NCI-H82 treated with DMSO at 0.1 percent for 48 hours (cell line): Measurements from ENCODE around the gene PSMD3.
"Not testable (repeated sequence)": the region's sequence is repeated elsewhere in the genome, so short reads cannot be mapped to it uniquely, and the experiment has no call there.

Experiments
- DNase-seq: peaks from one replicate; lab custom pipeline; 2025; ENCODE audit not compliant: unreplicated experiment; lab: John Stamatoyannopoulos, UW

PSMD3 gene

DNA sequence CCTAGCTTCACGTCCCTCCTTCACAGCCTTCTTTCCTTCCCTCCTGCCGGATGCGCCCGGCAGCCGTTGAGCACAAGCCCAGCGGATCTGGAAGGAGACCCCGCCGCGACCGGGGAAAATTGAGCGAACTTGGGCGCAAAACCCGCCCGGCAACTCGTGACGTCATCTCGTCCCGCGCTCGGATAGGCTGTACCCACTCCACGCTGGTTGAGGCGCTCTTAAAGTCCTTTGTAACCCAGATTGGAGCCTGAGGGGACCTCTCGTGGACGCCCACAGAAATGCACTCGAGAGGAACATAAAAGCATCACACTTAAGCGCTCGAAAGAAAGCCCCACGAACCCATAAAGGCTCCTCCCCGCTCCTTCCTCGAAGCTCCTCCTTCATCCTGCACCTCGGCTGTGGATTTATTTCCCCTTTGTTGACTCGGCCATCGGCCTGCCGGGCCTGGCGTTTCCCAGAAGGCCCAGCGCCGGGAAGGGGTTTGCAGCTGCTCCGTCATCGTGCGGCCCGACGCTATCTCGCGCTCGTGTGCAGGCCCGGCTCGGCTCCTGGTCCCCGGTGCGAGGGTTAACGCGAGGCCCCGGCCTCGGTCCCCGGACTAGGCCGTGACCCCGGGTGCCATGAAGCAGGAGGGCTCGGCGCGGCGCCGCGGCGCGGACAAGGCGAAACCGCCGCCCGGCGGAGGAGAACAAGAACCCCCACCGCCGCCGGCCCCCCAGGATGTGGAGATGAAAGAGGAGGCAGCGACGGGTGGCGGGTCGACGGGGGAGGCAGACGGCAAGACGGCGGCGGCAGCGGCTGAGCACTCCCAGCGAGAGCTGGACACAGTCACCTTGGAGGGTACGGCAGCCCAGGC, at the start of gene PSMD3:
PSMD3 (plus strand) TSS at position 457 of the 856 bp plus-strand sequence; CDS start at position 621, 164 bp downstream.
- DNase-seq, result peak; percentile 99

DNA sequence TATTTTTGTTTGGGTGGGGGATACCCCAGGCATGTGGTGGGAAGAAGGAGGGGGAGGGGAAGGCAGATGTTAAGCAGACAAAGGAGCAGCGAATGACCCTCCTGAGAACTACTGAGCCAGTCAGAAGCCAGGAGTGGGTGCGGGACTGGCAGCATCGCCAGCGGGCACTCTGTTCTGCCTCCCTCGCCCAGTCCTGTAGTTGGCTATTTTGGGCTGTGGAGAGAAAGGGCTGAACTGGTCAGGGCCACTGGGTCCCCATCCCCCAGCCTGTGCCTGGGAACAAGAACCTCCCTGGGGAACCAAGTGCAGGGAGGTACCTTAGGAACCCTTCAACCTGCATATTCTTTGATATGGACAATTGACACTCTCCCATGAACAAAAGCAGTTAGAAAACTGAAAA, 46.7 kb upstream of the PSMD3 start:
- DNase-seq, result no peak

DNA sequence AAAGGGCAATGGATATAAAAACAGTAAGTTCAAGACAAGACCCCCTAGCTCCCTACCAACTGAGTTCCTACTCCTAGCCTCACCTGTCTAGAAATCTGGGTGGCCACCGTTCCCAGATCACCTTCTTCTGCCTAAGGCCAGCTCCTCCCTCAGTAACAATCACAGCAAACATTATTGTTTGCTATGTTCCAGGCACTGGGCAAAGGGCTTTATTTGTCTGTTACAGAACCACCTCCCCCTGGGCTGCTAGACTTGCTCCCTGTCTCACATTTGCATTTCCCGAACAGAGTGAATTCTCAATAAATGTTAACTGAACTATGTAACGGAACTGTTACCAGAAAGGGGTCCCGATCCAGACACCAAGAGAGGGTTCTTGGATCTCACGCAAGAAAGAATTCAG, 46.3 kb upstream of the PSMD3 start:
- DNase-seq, result no peak

DNA sequence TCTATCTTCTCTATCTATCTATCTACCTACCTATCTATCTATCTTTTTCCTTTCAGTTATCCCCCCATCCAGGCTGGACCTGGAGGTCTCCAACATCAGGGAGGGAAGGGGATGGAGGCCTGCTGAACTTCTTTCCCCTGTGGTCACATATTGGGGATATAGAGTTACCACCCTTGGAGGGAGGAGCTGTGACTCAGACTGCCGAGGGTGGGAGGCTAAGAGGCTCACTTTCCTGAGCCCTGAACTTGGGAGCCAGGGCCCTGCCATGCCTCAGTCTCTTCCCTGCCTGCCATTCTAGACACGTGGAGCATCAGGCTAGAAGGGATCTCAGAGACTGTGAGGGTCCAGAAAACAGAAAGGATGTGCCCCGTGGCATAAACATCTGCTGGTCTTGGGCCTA, 44.7 kb upstream of the PSMD3 start:
- DNase-seq, result no peak

DNA sequence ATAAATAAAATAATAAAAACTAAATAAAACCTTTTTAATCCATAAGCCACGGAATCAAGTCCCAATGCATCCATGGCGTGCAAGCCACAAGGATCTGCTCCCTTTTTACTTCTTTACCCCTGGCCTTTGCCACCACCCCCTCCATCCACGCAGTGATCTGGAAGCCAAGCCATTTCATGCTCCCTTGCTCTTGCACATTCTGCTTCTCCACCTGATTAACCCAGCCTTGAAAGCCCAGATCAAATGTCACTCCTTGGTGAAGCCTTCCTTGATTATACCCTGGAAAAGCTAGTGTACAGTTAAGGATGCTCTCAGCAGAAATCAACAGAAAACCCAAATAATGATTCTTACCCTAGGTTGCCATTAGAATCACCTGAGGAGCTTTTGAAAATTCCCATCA, 43.2 kb upstream of the PSMD3 start:
- DNase-seq, result no peak

DNA sequence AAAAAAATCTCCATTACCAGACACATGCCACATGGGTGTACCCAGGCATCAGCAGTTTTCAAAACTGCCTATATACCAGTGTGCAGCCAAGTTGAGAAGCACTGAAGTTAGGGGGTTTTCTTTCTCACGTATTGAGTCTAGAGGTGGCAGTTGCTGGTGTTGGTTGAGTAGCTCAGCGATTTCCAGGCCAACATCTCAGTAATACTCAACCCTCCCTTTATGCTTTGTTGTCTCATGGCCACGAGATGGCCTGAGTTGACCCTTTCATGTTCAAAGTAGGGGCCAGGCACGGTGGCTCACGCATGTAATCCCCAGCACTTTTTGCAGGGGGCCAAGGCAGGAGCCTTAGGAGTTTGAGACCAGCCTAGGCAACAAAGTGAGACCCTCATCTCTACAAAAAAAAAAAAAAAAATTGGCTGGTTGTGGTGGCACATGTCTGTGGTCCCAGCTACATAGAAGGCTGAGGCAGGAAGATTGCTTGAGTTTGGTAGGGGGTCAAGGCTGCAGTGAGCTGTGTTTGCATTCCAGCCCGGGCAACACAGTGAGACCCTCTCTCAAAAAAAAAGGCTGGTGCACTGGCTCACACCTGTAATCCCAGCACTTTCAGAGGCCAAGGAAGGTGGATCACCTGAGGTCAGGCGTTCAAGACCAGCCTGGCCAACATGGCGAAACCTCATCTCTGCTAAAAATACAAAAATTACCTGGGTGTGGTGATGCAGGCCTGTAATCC, 42.3 kb upstream of the PSMD3 start:
- no peak for DNase-seq

DNA sequence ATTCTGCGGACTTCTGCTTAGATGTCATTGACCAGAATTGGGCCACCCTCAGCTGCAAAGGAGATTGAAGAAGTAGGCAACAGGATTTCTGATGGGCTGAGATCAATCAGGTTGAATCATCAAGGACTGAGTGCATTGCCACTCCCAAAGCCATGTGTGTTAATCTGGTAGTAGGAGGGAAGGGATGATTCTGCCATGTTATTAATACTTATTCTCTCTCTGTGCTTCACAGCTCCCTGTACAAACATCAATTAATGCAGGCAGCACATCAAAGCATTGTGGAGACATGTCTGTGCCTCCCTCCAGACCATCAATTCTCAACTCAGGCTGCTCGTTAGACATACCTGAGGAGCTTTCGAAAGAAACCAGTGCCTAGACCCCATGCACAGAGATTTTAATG, 41.5 kb upstream of the PSMD3 start:
- DNase-seq, result no peak

DNA sequence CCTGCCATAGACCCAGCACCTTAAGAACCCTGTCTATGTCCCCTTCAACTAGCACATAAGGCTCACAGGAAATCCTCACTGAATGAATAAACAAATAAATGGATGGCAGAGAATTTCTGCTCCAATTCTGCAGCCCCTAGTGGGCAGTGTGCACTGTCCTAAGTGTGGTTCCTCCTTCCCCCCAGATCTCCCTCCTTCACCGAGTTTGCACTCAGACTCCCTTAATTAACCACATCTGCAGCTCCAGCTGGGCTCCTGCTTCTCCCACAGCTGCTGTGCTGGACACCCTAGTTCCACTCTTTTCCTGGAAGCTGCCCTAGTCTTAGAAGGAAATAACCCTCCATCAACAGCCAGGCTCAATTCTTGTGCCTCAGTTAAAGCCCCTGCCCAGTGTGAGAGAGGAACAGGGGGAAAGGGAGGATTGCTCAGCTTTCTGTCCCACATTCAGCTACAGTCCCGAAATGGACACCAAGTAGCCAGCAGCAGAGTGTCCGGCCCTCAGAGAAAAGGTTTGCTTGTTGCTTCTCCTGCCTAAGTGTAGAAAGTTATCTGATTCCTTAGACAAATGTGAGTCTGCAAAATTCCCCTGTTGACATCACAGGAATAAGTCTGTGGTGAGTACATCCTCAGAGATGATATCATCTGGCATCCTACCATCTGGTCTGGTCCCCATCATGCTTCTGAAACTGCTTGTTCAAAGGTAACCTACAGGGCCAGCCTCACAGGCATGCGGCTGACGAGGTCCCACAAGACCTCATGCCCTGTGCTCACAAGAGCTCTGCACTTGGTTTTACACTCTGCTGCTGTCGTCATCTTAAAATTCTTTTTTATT, 40.8 kb upstream of the PSMD3 start:
- no peak for DNase-seq

DNA sequence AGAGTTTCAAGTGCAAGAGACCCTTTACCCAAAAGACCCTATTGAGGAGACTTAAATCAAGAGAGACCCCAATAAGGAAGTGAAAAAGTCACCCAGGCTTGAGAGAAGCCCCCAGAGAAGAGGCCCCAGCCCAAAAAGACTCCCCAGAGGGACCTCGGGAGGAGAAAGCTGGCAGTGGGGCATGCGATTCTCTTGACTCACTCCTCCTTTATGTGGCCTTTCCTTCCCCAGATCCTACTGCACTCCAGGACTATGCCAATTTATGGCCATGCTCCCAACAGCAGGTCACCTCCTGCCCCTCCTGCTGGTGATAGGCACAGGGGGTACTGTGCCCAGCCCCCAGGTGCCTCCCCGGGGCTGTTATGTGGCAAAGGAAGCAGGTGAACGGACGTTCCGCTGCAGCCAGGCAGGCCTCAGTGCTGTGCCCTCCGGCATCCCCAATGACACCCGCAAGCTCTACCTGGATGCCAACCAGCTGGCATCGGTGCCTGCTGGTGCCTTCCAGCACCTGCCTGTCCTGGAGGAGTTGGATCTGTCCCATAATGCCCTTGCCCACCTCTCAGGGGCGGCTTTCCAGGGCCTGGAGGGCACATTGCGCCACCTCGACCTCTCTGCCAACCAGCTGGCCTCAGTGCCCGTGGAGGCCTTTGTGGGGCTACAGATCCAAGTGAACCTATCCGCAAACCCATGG, 36.8 kb upstream of the PSMD3 start:
- no peak for DNase-seq

DNA sequence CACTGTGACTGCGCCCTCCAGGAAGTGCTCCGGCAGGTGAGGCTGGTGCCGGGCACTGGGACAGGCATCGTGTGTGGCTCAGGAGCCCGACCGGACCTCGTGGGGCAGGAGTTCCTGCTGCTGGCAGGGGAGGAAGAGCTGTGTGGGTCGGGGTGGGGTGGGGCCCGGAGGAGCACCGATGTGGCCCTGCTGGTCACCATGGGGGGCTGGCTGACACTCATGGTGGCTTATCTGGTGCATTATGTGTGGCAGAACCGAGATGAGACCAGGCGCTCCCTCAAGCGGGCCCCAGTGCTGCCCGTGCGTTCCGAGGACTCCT, 36.3 kb upstream of the PSMD3 start:
- no peak for DNase-seq

DNA sequence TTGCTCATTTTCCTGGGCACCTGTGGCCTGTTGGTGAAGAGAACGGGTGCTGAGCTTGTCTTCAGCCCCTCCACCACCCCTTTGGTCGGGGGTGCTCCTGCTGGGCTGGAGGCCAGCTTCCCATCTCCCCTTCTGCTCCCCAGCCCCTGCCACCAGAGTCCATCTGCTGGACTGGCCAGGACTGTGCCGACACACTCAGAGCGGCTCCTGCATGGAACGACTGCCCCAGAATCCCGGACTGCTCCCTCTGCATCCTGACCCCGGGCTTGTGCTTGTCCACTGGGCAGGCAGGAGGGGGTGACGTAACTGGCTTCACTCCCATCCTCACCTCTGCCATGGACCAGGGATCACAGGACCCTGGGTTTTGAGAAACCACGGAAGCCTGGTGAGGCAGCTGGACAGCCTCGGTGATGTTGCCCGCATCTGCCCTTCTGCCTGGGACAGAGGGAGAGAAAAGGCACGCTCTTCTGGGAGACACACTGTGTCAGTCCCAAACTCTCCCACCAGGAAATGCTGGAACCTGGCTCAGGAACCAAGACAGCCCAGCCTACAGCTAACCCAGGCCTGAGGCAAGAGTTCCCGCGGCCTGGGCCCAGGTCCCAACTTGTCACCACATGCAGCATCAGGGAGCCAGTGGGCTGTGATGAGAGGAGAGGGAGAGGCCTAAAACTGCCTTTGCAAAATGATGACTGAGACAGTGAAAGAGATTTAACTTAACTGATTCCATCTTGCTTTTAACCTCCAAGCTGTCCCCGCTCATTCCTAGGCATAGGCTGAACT, 33.9 kb upstream of the PSMD3 start:
- DNase-seq, result no peak

DNA sequence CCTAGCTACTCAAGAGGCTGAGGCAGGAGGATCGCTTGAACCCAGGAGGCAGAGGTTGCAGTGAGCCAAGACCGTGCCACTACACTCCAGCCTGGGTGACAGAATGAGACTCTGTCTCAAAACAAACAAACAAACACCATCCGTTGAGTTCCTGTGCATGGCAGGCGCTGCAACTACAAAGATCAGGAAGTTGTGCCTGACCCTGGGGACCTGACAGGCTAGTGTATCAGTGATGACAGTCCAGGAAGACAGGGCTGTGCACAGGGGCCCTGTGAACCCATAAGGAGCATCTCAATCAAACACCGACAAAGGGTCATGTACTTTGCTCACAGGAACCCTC, 32.1 kb upstream of the PSMD3 start:
- not testable (repeated sequence) for DNase-seq

DNA sequence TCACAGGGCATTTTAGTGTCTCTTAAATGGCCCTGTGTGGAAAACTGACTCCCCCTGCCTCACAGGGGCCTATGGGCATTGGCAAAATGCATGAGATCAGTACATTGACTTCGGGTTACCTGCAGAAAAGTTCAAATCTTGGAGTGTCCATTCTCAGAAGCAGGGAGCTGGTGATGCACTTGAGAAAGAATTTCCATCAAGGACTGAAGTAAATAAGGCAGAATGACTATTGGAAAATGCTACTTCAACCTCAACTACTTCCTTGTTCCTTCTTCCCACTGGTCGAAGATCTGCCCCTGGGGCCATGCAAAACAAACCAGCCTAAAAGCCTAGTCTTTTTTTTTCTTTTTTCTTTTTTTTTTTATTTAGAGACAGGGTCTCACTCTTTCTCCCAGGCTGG, 31.6 kb upstream of the PSMD3 start:
- no peak for DNase-seq

DNA sequence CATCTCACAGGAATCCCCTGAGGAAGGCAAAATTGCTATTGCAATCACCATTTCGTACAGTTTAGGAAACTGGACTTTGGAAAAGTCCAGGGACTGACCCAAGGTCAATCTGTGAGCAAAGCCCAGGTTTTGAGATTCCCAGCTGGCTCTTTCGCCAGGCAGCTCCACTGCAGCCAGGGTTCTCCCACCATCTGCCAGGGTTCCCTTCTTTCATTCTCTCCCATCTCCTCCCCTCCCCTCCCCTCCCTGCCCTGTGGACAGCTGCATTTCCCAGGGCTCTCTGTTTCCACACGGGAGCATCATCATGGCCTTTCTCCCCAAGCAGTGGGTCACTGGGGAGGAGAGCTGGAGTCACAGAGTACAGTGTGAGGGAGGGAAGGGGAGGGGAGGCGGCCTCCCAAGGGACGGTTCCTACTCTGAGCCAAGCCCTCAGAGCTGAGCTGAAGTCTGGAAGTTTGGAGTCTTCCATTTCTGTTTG, 29.7 kb upstream of the PSMD3 start:
- no peak for DNase-seq

DNA sequence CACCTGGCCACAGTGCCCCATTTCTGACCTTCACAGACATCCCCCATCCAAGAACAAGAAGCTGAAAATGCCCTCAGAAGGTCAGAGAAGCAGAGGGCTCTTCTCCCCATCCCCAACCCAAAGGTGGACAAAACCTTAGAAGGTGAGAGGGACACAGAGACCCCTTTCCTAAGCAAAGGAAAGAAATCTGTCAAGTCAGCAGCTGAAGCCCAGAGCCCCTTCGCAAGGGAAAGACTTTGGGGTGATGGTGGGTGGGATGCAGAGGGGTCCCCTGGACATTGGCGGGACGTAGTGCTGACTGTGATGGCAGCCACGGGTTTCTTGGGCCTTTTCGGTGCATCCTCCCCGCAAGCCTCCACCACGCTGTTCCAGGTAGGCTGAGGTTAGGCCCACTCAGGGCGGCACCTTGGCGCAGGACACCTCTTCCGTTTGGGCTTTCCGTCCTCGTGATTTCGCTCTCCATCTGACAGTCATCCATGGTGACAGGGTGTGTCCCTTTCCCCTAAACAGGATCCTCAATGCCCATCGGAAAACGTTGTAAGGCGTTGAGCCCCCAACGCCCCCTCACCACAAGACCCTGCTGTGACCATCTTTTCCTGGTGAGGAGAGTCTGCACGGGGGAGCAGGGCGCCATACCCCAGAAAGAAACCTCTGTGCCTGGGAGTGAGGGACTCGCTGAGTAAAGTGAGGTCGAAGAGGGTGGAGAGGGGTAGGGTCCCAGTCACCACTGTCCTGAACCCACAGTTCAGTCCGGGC, 28.5 kb upstream of the PSMD3 start:
- DNase-seq, result no peak

DNA sequence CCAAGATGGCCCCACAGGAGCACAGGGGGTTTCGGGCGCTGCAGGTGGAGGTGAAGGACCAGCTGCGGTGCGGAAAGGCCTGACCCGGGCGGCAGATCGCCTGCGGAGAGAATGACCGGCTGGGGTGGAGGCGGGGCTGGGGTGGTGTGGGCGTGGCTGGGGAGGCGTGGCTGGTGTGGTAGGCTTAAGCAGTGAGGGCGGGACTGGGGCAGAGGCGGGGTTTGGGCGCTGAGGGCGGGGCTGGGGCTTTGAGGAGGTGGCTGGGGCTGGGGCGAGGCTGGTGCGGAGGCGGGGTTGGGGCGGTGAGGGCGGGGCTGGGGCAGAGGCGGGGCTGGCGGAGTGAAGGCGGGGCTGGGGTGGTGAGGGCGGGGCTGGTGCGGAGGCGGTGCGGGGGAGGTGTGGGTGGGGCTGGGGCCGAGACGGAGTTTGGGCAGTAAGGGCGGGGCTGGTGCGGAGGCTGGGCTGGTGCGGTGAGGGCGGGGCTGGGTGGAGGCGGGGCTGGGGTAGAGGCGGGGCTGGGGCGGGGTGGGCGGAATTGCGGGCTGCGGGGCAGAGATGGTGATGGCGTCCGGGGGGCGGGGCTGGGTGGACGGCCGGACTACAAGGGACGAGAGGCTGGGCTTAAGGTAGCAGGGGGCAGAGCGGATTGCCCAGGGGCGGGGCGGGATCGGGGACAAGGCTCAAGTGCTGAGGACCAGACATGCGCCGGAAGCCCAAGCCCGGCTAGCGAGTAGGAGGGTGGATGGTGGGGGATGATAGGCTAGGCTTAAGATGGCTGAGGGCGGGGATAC, 27.7 kb upstream of the PSMD3 start:
- peak; percentile 97 for DNase-seq

DNA sequence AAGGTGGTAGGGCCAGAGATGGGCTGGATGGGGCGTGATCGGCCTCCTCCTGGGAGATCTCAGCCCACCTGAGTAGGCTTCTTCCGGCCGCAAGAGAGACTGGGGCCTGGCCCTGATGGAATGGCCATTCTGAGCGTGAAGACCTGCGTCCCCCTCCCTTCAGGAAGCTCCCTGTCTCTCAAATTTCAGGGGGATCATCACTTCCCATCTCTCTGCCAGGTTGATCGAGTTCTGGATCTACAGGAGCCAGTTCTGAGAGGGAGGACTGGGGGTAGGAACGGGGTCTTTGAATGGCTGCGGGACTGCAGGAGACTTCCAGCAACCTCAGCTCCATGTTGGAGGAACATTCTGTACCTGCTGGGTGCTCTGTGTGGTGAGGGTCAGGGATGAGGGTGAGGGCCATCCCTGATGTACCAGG, 27.1 kb upstream of the PSMD3 start:
- no peak for DNase-seq

DNA sequence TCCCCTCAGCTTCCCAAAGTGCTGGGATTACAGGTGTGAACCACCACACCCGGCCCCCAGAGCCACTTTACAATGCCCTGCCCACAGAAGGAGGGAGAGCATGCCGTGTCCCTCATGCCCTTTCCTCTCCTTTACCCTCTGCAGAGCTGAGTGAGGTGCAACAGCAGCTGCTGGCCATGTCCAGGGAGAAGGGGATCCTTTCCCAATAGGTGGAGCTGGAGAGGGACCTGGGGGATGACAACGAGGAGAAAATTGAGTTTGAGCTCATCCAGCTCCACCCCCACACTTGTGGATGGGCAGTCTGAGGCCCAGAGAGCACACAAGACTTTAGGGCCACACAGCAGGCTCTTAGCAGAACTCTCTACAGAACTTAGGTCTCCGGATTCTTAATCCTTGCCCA, 25.7 kb upstream of the PSMD3 start:
- no peak for DNase-seq

DNA sequence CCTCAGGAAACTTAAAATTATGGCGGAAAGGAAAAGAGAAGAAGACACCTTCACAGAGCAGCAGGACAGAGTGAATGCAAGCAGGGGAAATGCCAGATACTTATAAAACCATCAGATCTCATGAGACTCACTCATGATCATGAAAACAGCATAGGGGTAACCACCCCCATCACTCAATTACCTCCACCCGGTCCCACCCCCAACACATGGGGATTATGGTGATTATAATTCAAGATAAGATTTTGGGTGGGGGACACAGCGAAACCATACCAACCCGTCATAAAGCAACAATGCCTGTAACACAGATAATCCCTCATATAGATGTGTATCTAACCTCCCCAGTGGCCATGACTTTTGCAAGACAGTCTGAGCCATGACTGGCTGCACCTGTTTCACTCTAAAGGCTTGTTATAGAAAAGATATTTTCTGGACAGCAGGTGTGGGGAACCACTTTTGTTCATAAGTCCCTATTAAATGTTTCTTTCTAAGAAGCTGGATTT, 24.8 kb upstream of the PSMD3 start:
- DNase-seq, result no peak
